HG02610 (cell line): ENCODE results near the gene RAC2.

Source experiments
- ATAC-seq: cut with Tn5 transposase; IDR thresholded peaks from one replicate; pipeline ENCODE4 v1.9.1; 2021; ENCODE audit warnings: mild to moderate bottlenecking, moderate library complexity; ENCODE audit not compliant: unreplicated experiment

The RAC2 gene

DNA sequence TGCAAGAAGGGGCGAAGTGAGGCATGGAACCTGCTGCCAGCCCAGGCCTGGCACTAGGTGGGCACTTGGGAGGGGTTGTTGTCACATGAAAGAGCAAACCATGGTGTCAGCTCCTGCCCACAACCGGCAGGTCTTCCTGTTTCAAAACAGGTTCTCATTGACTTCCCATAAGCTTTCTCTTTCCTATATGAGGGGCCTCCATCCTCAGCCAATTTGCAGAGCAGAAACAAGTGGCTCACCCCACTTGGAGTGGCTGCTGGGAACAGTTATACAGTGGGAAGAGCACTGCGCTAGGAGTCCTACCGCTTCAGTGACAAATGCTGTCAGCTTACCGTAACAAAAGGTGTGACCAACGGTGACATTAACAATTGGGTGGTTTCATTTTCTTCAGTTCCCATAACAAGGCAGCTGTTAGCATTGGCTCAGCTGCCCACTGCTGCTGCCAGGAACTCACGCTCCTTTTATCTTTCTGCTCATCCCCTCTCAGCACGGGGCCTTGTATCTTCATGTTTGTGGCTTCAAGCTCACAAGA, 21.6 kb downstream of the RAC2 start:
- ATAC-seq, result no peak

- ATAC-seq, result no peak
Measured at GRCh38 chr22:37221424-37222333, 22.4 kb downstream of the RAC2 start.

GRCh38 chr22:37220543-37220981, 23.5 kb downstream of the RAC2 start:
- no peak for ATAC-seq

DNA sequence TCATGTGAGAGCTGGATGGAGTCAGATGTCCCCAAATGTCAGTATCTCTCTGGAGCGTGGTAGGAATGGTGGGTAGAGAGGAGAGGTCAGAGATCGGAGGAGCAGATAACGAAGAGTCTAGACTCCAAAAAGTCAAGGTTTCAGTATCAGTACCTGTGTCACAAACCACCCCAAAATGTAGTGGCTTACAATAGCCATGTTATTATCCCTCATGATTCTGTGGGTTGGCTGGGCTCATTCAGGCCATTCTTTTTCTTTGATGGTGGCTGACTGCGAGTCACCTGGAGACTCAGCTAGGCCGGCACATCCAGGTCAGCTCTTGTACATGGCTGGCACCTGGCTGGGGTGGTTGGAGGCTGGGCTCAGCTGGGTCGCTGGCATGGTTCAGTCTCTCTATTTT, 24.5 kb downstream of the RAC2 start:
- no peak for ATAC-seq

GRCh38 chr22:37218771-37219411, 25.2 kb downstream of the RAC2 start:
- peak; percentile 70 for ATAC-seq

GRCh38 chr22:37218399-37218770, 25.7 kb downstream of the RAC2 start:
- ATAC-seq, result no peak

DNA sequence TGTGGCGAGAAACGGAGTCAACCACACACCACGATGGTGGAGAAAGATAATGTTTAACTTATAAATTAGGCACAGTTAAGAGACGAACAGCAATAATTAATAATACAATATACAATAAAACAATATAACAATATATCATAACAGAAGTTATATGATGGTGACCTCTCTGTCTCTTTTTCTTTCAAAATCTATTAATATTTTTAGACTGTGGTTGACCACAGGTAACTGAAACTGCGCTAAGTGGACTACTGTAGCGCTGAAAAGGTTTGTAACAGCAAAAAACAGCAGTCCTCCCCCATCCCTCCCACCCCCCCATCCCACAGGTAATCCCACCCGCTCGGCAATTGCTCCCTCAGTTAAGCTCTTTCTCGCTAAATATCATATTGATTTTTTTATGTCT, 28.2 kb downstream of the RAC2 start:
- ATAC-seq, result no peak

DNA sequence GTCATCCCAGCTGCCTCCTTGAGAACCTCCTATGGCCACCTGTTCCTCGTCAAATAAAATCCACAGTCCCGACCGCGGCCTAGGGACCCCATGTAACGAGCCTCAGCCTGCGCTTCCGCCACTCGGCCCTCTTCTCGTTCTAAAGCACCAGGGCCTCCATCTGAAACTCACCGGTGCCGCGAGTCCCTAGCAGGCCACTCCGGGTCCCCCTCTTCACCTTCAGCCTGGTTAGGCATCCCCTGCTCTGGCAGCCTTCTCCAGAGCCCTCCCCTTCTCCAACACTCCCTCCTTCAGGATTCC, 29.4 kb downstream of the RAC2 start:
- no peak for ATAC-seq

DNA sequence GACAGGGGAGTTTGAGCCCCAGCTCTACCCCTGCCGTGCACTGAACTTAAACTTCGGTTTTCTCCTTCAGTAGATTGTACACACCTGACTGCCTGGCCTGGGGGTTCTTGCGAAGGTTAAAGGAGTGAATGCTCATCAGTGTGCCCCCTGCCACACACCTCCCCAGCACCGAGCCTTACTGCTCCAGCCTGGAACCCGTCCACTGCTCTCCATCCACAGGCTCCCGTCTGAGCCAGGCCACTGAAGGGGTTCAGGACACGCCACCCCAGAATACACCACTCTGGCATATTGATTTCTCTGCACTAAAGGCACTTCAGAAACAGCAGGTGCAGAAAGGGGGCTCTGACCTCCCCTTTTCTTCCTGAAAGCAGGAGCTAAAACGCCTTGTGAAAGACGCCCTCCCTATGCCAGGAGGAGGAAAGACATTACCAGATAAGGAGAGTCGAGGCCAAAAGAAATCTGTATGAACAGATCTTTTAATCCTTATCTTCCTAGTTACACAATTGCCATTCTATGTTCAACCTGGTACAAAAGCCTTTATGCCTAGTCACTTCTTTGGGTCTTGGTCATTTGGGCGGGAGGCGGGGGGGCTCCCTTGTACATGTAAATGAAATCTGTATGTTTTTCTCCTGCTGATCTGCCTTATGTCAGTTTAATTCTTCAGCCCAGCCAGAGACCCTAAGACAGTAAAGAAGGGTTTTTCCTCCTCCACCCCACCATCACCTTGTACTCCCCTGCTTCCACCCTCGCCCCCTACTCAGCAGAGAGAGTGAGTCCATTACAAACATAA, 29.9 kb downstream of the RAC2 start:
- ATAC-seq, result no peak

DNA sequence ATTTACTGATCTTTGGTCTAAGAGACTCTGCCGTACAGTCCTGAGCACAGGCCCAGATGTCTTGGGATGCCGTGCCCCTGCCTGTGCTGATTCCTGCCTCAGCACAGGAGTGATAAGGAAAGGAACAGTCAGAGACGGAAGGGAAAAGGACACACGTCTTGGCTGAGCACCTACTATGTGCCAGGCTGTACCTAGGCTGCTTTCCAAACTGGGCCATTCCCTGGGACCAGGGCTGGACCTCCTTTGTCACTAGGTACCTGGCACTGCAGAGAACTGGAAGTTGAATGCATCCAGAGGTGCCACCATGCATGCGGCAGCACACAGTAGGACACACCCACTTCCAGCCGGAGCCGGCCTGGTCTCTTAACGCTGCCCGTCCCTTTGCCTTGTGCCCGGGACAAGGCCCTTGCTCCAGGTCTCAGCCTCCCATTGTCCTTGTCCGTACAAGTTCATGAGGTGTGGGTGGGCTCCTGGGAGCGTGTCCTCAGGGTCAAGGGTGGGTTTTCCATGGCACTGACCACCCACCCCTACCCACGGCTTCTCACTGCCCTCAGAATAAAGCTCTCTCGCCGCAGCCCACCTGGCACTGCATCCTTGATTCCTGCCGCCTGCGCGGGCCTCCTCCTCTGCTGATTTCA, 30.7 kb downstream of the RAC2 start:
- ATAC-seq, result no peak

GRCh38 chr22:37212174-37212906, 31.7 kb downstream of the RAC2 start, which contains the start of gene SSTR3:
SSTR3 (minus strand) TSS chr22:37212477; CDS start chr22:37207803, 4,674 bp downstream.
- ATAC-seq, result no peak

DNA sequence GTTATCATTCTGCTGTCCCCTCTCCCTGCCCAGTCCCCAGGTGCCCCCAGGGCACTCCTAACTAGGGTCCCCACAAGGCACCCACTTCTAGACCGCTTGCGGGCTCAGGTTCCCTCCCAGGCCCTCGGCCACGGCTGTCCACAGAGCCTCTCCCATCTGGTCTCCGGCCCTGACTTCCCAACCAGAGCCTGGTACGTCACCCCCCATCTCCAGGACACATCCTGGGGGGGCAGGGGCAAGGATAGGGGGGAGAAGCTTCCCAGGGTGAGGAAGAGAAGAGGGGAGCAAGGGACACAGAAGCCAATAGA, 32.2 kb downstream of the RAC2 start:
- no peak for ATAC-seq

- ATAC-seq, result no peak
Measured at GRCh38 chr22:37211075-37211865, 32.8 kb downstream of the RAC2 start.

DNA sequence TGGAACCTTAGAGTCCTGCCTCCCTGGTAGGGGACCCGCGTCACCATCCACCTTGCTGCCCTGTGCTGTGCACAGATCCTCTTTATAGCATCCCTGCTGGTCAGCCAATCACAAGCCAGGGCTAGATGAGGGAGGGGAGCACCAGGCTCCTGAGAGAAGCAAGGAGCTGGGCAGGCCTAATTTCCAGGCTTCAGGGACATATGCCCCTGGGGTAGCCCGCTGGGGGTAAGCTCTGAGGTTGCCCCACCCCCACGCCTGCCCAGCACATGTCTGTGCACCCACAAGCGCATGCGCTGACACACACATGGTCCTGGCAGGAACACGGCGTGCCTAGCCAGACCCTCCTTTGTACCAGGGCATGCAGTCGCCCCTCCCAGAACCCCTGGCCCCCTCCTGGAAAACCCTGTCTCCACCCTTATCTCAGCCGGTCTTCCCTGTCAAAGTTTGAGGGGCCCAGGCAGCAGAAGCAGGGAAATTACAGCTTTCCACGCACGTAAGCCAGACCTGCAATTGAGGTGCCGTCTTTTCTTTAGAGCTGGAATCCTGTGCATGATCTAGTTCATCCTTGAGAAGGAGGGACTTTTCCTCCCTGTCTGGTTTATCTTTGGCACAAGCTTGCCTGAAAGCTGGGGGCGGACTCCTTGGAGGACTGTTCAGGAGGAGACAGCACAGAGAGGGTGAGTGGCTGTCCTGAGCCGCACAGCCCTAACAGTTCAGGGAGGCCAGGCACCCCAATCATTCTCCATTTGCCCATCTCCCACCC, 33.8 kb downstream of the RAC2 start:
- no peak for ATAC-seq

DNA sequence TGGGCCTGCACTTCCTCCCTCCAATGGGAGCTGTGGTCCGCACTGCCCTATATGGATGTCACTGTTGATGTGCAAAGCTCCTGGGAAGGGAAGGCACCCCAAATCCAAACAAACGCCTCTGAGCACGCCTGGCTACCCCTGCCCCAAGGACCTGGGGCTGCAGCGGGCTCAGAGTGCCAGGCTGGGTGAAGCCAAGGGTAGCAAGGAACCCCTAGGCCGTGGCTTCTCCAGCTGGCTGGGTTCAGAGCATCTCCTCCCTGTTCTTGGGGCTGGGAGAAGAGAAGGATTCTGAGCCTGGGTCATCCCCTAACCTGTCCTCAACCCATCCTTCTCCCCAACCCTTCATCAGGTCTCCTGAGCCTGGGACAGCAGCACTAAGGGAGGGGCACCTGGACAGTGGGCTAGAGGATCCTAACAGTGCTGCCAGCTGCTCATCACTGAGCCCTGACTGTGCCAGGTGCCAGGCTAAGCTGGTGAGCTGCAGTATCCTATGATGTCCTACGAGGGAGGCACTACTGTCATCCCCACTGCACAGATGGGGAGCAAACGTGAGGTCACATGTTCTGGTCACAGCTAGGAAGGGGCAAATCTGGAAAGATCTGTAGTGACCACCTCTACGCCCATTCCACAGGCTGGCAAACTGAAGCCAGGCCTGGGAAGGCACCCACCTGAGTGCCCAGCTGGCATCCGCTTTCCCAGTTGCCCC, 34.8 kb downstream of the RAC2 start:
- no peak for ATAC-seq

DNA sequence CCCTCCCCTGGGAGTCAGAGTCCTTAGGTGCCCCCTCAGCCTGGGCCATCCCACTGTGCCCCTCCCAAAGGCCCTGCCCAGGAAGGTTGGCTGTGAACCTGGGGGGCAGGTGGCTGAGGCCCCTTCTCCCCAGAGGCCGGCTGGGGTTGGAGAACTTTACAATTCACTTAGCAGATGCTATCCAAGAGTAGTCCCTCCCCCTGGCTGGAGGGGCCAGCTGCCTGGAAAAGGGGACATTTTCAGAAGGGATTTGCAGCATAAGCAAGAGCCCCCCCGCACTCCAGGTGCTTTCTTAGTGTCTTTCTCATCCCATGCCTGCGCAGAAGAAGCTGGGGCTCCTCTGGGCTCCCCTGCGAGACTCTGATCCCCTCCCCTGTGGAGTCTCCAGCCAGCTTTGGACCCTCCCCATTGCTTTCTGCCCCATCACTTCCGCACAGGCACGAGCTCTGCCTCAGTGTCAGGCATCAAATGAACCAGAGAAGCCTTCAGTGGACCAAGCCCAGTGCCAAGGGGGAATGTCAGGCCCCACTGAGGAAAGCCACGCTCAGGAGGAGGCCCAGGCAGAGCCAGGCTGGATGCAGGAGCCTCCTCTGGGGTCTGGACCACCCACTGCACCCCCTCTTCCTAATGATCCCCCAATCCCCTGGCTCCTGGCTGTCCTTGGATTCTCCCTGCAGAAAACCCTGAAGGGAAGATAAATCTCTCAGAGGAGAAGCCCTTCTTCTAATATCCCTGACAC, 35.5 kb downstream of the RAC2 start:
- no peak for ATAC-seq

DNA sequence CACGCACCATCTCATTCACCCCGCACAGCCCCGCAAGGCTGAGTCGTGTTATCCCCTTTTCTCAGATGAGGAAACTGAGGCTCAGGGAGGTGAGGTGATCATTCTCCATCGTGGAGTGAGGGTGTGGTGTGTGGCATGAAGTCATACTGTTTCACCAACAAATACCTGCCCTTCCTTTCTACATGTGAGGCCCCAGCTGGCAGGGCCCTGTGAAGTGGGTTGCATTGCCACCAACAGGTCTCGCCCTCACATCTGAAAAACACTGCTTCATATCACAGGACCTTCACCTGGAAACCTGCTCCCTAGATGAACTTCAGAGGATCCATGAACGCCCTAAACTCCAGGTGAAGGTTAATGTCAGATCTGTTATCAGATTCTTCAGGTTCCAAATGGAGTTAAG, 36.1 kb downstream of the RAC2 start:
- no peak for ATAC-seq
